T-helper 1 cell treated with Interleukin-12 subunit alpha and Interleukin-12 subunit beta and Interleukin-4 antibody, amounts not matched to agents 30 ng/mL and 1 ng/mL, for 36 hours (primary cell): ENCODE data around the gene NOCT. TPM values are rescaled to one million over a fixed set of nuclear protein-coding genes. Genes with fewer than 3 reads are reported as not detected.

Experiments used
- total RNA-seq: library from RNA; stranded (reverse); gene quantifications from 2 replicates; pipeline ENCODE4 v1.2.3, GENCODE V29; 2022

The NOCT gene
- total RNA-seq, 1 donor from 2014 or later = 11.5 TPM

Other genes with a start within 250 kb of the NOCT start
- 37.3 and 38.0 TPM in 2 replicates for gene ELF2, start 161.4 kb downstream of the NOCT start, total RNA-seq